T-helper 2 cell (primary cell): Measurements from ENCODE around the gene MIP.
A peak's percentile ranks its signal among the peaks of the same experiment; 100 is the strongest.
"Not testable (repeated sequence)": the region's sequence is repeated elsewhere in the genome, so short reads cannot be mapped to it uniquely, and the experiment has no call there.

Source experiments
- DNase-seq, 5 experiments: peaks; one replicate each; pipeline versions ENCODE4 v3.0.0 to v3.0.0-alpha.2; 2012 to 2022
- total RNA-seq, 2 donors: gene quantifications; one replicate each; lab custom pipeline; 2026; lab: John Stamatoyannopoulos, UW

Gene MIP
- total RNA-seq = 0 reads per million in 2 donors

- no peak for DNase-seq
These were observed at the start of gene MIP for GRCh38 chr12:56454557-56454956. Gene MIP (minus strand): TSS chr12:56454657. CDS start chr12:56454613, 44 bp downstream.

GRCh38 chr12:56499879-56500278 lies 45.4 kb upstream of the MIP start:
- DNase-seq = not testable (repeated sequence)

DNA sequence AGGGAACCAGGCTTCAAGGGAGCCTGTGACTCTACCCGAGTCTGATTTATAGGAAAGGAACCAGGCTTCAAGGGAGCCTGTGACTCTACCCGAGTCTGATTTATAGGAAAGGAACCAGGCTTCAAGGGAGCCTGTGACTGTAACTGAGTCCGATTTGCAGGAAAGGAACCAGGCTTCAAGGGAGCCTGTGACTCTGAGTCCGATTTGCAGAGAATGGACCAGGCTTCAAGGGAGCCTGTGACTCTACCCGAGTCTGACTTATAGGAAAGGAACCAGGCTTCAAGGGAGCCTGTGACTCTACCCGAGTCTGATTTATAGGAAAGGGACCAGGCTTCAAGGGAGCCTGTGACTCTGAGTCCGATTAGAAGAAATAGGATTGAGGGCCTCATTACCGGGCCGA lies 45.0 kb upstream of the MIP start:
- not testable (repeated sequence) for DNase-seq

DNA sequence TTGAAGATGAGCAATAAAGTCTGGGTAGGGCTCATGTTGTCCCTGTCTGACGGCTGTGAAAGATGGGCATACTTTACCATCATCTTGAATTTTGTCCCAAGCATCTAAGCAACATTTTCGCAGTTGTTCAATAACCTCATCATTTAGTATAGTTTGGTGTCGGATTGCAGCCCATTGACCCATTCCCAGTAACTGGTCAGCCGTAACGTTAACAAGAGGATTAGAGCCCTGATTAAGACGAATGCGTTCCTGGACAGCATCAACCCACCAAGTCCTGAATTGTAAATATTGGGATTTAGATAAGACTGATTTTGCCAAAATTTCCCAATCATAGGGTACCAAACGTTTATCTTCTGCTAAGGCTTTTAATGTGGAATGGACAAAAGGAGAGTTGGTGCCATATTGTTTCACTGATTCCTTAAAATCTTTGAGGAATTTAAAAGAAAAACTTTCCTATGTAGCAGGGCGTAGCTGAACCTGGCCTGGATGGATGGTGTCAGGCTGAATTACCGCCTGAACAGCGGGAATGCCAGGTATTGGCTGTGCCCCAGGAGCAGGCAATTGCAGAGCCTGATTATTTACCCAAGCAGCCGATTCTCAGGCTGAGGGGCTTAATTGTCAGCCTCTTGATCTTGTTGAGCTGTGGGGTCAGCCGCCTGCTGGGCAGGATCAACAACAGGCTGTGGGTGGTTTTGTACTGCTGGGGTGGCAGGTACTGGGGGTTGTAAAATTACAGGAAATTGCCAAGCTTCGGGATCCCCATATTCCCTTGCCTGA lies 43.9 kb upstream of the MIP start:
- not testable (repeated sequence) for DNase-seq

- DNase-seq = peak in 4 of 5 experiments; percentile 10 to 51 (median 26)
These were observed 42.2 kb upstream of the MIP start for GRCh38 chr12:56496704-56497103.

GRCh38 chr12:56494481-56494880 lies 40.0 kb upstream of the MIP start:
- not testable (repeated sequence) for DNase-seq

DNA sequence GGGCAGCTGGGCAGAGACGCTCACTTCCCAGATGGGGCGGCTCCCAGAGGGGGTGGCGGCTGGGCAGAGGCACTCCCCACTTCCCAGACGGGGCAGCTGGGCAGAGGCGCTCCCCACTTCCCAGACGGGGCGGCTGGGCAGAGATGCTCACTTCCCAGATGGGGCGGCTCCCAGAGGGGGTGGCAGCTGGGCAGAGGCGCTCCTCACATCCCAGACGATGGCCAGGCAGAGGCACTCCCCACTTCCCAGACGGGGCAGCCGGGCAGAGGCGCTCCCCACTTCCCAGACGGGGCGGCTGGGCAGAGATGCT lies 39.6 kb upstream of the MIP start:
- DNase-seq = not testable (repeated sequence)

GRCh38 chr12:56493409-56494105 lies 39.1 kb upstream of the MIP start:
- not testable (repeated sequence) for DNase-seq

GRCh38 chr12:56490360-56490759 lies 35.9 kb upstream of the MIP start:
- no peak for DNase-seq

GRCh38 chr12:56488041-56488955 lies 33.8 kb upstream of the MIP start, which contains the start of gene GLS2:
Gene GLS2 (minus strand): TSS chr12:56488161. CDS start chr12:56488118, 43 bp downstream.
- DNase-seq = peak; percentile 28 to 85 (median 60)

- peak in 2 of 5 experiments; percentile 4 to 27 for DNase-seq
These were observed 33.1 kb upstream of the MIP start for GRCh38 chr12:56487448-56488040.

DNA sequence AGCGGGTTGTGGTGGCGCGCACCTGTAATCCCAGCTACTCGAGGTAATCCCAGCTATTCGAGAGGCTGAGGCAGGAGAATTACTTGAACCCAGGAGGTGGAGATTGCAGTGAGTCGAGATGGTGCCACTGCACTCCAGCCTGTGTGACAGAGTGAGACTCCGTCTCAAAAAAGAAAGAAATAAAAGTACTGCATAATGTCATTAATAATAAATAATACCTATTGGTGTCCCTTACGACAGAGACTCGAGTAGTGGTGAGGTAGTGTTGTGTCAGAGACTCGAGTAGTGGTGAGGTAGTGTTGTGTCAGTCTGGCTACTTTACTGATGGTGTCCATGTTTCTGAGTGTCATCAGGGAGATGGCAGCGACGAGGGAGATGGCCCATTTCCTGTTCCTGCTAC lies 32.2 kb upstream of the MIP start:
- no peak for DNase-seq

DNA sequence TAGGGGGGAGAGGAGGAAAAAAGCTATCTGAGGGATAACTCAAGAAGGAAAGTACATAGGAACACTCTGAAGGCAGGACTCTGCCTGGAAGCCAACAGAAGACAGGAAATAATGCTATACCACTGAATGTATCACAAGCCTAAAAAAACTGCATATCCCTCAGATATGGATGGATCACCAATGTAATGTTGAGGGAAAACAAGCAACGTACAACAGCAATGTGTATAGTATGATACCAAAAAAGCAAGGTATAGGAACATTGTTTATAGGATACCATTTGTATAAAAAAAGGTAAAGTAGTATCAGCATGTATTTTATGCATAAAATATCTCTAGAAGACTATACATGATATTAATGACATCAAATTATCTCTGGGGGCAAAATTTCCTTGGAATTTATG lies 30.1 kb upstream of the MIP start:
- DNase-seq = no peak

DNA sequence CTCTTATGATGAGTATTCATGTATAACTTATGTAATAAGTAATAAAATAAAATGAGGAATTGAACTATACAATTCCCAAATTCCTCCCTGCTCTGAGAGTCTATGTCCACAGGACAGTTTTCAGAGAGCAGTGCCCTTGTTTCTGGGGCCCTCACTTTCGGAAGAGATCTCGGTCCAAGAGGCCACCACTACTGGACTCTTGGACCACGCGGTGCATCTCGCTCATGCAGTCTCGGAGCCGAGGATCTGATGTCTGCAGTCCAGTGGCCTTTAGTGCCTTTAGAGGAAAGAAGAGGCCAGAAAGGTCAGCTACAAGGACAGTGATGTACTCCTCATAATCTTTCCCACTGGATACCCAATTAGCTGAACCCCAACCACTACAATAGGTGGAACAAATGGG lies 25.2 kb upstream of the MIP start:
- no peak for DNase-seq

DNA sequence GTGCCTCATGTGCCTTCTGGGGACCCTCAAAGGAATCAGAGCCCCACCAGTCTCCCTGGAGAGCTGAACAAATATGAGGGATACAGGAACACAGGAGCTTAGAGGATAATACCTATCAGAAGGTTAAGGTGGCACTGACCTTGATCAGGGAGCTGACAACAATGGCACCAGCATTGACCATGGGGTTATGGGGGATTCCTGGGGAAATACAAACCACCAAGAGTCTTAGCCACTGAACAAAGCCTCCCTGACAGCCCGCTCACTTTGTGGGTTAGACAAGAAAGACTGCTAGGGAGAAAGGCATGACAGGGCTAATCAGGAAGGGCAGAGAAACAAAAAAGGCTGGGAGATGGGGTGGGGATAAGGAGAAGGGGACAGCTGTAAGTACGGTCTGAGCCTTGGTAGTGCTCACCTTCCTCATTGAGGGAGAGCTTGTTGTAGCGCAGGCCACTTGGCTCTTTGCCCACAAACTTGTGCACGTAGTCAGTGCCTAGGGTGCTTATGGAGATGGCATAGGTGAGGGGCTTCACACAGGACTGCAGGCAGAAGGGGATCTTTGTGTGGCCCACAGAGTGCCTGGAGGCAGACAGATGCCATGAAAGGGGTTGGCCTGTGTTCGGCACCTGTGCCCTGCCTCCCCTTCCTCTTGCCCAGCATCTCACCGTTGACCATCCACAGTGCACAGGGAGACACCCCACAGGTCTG lies 23.2 kb upstream of the MIP start:
- no peak for DNase-seq

GRCh38 chr12:56476972-56477432 lies 22.5 kb upstream of the MIP start:
- no peak for DNase-seq

- DNase-seq = no peak
These were observed 21.7 kb upstream of the MIP start for GRCh38 chr12:56476143-56476542.

DNA sequence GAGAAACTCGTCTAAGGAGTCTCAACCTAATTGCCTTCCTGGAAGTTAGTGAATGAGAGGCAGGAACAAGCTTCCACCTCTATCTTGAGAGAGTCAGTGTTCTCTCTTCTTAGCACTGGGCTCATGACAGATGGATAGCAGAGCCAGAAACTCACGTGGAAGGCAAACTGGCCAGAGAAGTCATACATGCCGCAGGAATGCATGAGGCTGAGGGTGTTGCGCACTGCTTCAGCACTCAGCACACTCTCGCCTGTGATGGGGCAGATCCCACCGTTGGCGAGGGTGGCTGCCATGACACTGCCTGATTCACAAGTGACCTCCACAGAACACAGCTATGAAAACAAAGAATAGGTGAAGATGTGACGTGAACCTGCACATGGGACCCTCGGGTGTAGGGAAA lies 19.9 kb upstream of the MIP start:
- no peak for DNase-seq

DNA sequence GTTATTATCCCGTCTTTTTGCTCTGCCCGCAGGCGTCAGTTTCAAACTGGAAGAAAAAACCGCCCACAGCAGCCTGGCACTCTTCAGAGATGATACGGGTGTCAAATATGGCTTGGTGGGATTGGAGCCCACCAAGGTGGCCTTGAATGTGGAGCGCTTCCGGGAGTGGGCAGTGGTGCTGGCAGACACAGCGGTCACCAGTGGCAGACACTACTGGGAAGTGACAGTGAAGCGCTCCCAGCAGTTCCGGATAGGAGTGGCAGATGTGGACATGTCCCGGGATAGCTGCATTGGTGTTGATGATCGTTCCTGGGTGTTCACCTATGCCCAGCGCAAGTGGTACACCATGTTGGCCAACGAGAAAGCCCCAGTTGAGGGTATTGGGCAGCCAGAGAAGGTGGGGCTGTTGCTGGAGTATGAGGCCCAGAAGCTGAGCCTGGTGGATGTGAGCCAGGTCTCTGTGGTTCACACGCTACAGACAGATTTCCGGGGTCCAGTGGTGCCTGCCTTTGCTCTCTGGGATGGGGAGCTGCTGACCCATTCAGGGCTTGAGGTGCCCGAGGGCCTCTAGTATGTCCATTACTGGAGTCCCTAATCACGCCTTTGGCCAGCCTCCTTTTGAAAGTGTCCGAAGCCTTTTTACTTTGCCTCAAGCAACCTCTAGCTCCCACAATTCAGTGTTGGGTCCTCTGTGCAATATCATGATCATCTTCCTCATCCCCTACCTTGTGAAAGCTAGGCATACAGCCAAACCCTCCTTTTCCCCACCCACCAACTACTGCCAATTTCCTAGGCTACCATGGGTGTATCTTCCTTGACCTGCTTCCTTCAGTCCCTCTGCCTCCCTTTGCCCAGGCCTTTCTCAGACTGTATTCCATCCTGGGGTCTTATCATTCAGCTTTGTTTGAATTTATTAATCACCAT lies 14.8 kb upstream of the MIP start:
- peak in 1 of 5 experiments; percentile 3 for DNase-seq

DNA sequence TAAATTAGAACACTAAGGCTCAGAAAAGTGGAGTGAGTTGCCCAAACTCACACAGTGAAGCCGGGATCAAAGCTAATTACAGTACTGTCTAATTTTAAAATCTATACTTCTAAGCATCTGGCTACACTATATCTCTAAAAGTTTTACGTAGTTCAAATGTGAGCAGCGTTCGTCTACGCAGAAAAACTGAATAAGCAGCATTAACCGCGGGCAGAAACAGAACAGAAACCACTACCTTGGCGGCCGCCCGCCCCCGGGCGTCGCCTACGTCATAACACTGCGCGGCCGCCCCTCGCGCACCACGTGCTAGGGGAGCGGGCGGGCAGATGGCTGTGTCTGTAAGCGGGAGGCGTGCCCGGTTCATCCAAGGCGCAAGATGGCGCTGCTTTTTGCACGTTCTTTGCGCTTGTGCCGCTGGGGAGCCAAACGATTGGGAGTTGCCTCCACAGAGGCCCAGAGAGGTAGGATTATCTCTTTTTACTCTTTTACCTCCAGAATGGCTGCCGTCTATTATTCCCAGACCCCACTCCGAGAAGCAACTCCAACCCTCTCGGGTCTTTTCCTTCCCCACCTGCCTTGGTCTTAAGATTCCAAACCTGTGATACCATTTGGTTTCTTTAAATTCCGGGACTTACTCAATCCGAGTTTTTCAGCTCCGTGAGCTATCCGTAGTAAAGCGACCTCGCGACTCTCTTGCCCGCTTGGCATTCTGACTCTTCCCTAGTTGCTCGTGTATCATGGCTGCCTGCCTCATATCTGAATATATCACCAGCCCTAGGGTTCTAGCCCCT lies 14.0 kb upstream of the MIP start, which contains the start of gene SPRYD4:
SPRYD4 (plus strand) TSS at position 363 of the 791 bp plus-strand sequence; CDS start at position 377, 14 bp downstream.
- DNase-seq = peak; percentile 86 to 97 (median 91)
